SK-N-MC (cell line): Measurements from ENCODE around the gene GGT1.

Experiments used
- EZH2 ChIP-seq: fragments of 200-600 bp; sonication (generic); IDR thresholded peaks from one replicate; pipeline ENCODE4 v1.6.1; 2017; ENCODE audit warnings: antibody characterized with exemption
- FOXP2 ChIP-seq: optimal IDR thresholded peaks from 2 replicates; pipeline ENCODE3; 2011; ENCODE audit warnings: mild to moderate bottlenecking, moderate library complexity; ENCODE audit not compliant: insufficient read depth; ENCODE audit errors: extremely low read length, control extremely low read depth
- POLR2AphosphoS5 ChIP-seq: IDR thresholded peaks from 2 replicates; pipeline ENCODE4 v1.6.1; 2012; ENCODE audit warnings: mild to moderate bottlenecking, low read depth, low read length, borderline replicate concordance

- TF ChIP-seq EZH2 (no peak), POLR2AphosphoS5 (no peak), FOXP2 (no peak)
Measured at GRCh38 chr22:24590596-24591173, 12.3 kb upstream of the GGT1 start.
